ENCODE results near the gene MBLAC1. TPM values are rescaled to one million over a fixed set of nuclear protein-coding genes. Genes with fewer than 3 reads are reported as not detected.

The MBLAC1 gene
- total RNA-seq, 1 donor from 2014 or later, result 2.6 TPM

DNA sequence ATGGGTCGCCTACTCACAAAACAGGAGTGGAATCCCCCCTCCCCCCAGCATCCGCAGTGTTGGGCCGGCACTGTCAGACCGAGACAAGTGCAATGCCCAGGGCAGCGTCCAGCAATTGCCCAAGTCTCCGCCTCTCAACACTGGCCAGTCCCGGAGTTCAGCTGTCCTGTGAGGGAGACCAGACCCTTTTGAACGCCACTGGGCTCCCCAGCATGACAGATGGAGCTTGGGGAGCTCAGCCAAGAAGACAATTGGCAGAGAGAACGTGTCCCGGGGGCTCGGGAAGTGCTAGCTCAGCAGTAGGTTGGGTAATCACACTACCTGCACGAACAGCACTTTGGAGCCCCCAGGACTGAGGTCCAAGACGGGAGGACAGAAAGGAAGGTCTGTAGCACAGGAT lies 33.3 kb upstream of the MBLAC1 start:
- intact Hi-C loops (cut with DNase I), result no loop called here
- DNase-seq (no peak), ATAC-seq (ENCODE audit: poor library complexity) (no peak)

DNA sequence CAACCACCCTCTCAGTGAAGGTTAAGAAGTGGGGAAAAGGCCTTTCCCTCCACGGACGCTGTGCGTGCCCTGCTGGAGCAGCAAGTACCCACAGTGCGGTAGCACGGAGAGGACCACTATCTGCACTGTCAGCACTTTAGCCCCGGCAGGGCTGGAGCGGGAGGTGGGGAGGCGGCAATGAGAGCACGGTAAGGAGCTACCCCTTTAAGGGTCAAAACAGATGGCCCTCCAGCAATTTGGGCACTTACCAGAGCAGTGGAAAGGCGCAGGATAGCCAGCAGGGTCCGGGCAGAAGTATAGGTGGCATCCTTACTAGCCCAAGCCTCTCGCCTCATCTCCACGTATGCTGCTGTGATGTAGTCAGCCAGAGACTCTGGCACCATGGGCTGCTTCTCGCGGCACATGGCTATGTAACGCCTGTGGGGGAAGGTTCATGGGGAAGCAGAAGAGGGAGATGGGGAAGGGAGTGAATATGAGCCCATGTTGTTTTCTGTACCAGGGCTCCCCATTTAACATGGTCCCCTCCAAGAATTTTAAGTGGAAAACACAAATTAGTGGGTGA lies 32.8 kb upstream of the MBLAC1 start:
- ATAC-seq (ENCODE audit: poor library complexity) (peak; percentile 4), DNase-seq (no peak)
- intact Hi-C loops (cut with DNase I), result no loop called here

DNA sequence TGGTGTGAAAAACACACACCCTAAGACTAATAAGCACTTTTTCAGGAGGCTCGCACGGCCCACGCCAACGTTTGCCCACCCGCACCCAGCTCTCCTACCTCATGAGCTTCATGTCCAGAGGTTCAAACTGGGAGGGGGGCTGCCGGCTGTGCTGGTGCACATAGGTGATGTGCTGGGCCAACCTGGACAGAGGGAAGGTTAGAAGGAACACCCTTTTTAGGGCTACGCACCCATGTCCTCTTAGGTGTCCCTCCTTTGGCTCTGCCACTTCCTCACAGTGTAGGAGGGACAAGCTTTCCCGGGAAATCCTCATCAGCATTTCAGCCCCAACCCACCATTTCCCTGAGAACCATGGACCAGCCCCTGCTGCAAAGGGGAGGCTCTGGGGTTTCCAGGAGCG lies 31.5 kb upstream of the MBLAC1 start:
- ATAC-seq (ENCODE audit: poor library complexity), result no peak
- DNase-seq, result no peak
- intact Hi-C loops (cut with DNase I), result no loop called here

DNA sequence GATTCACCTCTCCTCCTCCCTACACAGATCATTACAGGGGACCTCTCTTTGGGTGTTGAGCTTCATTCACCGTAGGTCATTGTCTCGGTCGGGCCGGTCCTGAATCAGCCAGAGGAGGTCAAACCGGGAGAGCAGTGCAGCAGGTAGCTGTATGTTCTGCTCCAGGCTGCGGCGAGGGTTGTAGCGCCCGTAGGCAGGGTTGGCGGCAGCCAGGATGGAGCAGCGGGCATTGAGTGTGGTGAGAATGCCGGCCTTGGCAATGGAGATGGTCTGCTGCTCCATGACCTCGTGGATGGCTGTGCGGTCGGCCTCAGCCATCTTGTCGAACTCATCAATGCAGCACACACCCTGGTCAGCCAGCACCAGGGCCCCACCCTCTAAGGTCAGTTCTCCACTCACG lies 31.1 kb upstream of the MBLAC1 start:
- ATAC-seq (ENCODE audit: poor library complexity), result no peak
- intact Hi-C loops (cut with DNase I), result no loop called here
- DNase-seq, result no peak

DNA sequence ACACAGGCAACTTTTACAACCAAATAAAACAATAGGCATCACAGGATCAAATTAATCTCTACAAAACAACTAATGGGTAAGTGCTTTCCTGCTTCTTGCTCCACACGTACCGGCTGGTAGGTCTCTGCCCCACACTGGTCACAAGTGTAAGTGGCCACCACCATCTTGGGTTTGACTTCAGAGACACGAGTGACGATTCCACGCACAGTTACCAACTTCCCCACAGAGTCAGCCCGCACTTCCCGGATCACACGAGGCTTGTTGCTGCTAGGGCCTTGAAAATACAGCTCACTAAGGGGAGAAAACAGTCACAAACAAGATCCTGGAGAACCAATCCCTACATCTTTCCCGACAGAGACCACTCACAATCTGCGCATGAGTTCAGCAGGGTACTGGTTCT lies 27.9 kb upstream of the MBLAC1 start:
- intact Hi-C loops (cut with DNase I), result no loop called here
- ATAC-seq (ENCODE audit: poor library complexity), result no peak
- DNase-seq, result no peak

DNA sequence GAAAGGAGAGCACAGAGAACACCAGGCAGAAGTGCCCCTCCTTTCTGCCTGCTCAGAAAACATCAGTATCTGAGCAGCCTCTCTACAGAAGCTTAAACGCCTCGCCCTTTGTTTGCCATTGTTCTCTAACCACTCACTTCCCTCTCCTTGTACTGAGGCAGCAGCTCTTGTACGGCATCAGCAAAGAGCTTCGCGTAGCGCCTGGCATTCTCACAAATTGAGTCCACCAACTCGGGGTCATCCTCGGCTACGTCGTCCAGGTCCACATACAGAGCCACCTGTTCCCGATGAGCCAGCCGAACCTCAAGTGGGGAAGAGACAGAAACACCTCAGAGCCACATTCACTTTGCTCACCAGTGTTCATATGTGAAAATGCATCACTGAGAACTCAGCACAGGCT lies 27.3 kb upstream of the MBLAC1 start:
- intact Hi-C loops (cut with DNase I), result no loop called here
- no peak for DNase-seq
- no peak for ATAC-seq (ENCODE audit: poor library complexity)

DNA sequence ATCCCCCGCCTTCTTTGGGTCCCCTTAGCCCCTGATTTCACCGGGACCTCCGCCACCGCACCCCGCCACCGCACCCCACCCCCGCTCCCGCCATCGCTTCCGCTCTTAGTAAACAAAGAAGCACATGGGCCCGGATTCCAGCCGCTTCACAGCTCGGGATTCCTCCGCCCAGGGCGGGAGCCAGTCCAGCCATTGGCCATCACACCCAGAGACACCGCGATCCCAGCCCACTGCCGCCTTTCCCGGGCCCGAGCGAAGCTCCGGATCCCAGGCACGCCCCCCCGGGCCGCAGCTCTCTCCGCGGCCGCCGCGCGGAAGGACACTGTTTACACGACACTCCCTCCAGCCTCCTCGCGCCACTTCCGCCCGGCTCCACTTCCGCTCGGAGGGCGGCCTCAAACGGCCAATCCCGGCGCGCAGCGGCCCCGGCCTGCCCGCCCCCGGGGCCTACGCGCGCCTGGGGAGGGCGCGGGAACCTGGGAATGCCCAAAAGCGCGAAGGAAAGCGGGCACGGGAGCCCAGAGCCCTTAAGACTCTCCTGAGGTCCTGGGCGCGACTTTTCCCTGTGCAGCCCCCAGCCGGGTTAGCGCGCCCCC lies 26.2 kb upstream of the MBLAC1 start:
- intact Hi-C loops (cut with DNase I), result no loop called here
- DNase-seq, result peak; percentile 94
- ATAC-seq (ENCODE audit: poor library complexity), result peak; percentile 95

DNA sequence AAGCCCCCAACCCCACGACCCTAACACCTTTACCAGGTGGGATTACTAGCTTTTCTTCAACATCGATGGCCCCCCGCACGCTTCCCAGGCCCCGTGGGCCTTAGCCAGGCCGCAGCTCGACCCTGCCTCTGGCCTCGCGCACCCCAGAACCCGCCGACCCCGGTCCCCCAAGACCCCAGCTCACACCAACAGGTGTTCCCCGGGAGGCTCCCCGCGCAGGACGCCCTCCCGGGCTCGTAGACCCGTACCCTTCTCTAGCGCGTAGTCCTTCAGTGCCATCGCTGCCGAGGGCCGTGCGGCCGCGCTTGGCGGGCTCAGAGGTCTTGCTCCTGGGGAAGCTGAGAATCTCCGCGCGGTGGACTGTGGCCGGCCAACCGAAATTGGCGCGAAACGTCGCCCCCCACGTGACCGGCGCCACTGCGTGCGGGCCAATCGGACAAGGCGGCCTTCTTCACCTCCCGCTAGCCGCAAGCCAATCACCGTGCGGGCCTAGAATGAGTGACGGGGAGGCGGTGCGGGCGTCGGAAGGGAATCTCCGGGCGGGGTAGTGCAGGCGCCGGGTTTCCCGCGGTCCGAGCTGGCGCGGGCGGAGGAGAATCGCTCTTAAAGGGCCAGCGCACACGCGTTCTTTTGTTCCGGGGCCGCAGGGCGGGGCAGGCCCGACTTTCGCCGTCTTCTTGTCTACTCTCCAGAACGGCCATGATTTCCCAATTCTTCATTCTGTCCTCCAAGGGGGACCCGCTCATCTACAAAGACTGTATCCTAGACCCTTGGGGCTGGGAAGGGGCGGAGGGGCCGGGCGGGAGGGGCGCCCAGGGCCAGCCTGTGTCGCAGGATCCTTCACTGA lies 25.5 kb upstream of the MBLAC1 start, which contains the start of the genes AP4M1 and MCM7:
TSS of gene AP4M1 (plus strand) at position 628 of the 847 bp plus-strand sequence. CDS start at position 700, 72 bp downstream.
TSS of gene MCM7 (minus strand) at position 382 of the 847 bp plus-strand sequence. CDS start at position 279, 103 bp downstream.
- ATAC-seq (ENCODE audit: poor library complexity) (peak; percentile 96), DNase-seq (peak; percentile 99)
- intact Hi-C loops (cut with DNase I), result no loop called here

DNA sequence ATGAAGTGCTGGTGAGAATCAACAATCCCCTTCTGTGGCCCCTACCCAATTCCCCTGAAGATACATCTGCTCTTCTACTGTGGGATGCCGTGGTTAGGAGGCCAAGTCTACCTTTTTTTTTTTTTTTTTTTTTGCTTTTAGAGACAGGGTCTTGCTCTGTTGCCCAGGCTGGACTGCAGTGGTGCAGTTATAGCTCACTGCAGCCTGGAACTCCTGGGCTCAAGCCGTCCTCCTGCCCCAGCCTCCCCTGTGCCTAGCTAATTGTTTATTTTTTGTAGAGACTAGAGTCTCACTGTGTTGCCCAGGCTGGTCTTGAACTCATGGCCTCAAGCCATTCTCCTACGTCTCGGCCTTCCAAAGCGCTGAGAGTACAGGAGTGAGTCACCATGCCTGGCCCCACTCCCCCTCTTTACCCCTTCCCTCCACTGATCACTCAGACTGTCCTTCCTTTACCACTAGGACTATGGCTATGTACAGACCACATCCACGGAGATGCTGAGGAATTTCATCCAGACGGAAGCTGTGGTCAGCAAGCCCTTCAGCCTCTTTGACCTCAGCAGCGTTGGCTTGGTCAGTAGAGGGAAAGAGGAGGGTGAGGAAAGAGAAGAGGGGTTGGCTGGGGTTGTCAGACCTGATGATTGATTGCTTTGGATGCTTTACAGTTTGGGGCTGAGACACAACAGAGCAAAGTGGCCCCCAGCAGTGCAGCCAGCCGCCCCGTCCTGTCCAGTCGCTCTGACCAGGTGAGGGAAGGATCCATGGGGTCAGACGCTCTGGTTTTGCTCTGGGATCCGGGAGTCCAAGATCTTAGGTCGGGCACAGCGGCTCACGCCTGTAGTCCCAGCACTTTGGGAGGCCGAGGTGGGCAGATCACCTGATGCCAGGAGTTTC lies 23.6 kb upstream of the MBLAC1 start:
- DNase-seq (no peak), ATAC-seq (ENCODE audit: poor library complexity) (no peak)
- intact Hi-C loops (cut with DNase I), result no loop called here

DNA sequence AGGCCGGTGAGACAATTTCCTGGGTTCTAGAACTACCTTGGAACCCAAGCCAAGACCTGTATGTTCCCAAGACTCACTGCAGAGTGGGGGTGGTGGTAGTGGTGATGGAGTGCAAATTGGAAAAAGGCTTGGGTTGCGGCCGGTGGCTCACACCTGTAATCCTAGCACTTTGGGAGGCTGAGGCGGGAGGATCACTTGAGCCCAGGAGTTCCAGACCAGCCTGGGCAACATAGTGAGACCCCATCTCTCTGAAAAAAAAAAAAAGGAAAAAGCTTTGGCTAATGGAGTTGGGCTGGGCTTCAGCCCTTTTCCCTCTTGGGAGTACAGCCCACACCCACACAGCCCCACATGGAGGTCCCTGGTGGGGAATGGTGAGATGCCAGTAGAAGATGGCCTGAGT lies 21.2 kb upstream of the MBLAC1 start:
- ATAC-seq (ENCODE audit: poor library complexity), result no peak
- no peak for DNase-seq
- intact Hi-C loops (cut with DNase I), result no loop called here

DNA sequence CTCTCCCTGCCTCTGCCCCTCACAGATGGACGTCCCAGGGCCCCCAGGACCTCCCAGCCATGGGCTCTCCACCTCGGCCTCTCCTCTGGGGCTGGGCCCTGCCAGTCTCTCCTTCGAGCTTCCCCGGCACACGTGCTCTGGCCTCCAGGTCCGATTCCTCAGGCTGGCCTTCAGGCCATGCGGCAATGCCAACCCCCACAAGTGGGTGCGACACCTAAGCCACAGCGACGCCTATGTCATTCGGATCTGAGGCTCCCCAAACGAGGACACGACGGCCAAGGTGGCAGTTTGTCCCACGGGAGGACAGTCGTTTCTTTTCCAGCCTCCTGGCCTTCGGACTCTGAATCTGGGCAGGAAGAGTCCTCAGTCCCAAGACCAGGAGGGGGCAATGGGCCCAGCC lies 20.1 kb upstream of the MBLAC1 start:
- no peak for ATAC-seq (ENCODE audit: poor library complexity)
- intact Hi-C loops (cut with DNase I), result no loop called here
- no peak for DNase-seq

DNA sequence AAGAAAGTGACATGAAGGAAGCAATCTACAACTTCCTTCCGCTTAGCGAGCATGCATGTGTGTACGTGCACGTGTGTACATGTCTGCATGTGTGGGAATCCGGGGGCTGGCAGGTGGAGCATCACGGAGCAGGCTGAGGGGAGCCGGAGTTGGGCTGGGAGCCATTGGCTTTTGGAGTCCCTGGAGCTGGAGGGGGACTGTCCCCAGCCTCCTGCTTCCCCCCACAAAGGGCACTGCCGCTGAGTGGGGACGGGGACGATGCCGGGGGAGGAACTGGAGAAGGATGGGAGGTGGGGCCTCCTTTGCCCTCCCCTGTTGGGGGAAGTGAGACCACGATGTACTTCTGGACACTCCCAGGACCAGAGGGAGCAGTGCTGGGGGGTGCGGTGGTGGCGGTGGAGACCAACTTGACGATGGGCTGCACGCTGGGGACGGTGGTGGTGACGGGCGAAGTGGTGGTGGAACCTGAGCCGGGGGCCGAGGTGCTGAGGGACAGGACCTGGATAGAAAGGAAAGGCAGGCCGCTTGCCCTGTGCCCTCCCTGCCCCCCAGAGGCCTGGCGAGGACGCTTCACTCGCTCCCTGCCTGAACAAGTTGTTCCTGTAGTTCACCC lies 19.5 kb upstream of the MBLAC1 start:
- no peak for DNase-seq
- no peak for ATAC-seq (ENCODE audit: poor library complexity)
- intact Hi-C loops (cut with DNase I), result no loop called here

DNA sequence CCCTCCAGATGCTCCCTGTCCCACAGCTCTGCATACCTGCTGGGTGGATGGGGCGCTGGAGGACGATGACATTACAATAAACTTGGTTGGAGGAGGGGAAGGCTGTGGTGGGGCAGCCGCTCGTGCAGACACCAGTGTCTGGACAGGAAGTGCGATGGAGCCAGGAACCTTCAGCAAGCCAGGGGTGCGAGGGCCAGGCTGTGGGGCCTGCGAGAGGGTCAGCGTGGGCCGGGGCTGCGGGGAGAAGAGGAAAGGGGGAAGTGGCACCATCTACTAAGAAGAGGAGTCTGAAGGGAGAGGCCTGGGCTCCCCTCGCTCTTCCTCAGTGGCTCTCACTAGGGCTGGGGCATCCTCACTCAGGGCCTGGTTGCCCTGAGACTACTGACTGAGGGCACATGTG lies 18.9 kb upstream of the MBLAC1 start:
- intact Hi-C loops (cut with DNase I), result no loop called here
- no peak for DNase-seq
- no peak for ATAC-seq (ENCODE audit: poor library complexity)

DNA sequence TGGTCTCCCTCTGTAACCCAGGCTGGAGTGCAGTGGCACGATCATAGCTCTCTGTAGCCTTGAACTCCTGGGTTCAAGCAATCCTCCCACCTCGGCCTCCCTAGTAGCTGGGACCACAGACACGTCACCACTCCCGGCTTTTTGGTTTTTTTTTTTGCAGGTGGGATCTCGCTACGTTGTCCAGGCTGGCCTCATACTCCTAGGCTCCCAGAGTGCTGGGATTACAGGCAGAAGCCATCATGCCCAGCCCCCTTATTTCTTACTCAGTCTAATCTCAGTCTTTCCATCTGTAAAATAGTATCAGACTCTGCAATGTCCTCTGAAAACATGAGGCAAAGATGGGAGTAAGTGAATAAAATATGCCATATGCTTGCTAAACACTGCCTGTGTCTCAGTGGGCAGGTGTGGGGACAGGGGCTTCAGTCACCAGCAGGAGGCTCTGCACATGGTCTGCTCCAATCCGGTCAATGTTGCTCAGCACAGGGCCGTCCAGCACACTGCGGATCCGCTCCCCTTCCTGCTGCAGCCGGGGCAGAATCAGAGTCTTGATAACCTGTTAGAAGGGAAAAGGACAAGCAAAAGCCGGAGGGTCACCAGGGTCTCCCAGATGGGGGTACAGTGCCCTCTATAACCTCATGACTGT lies 17.1 kb upstream of the MBLAC1 start:
- intact Hi-C loops (cut with DNase I), result no loop called here
- ATAC-seq (ENCODE audit: poor library complexity) (no peak), DNase-seq (no peak)

DNA sequence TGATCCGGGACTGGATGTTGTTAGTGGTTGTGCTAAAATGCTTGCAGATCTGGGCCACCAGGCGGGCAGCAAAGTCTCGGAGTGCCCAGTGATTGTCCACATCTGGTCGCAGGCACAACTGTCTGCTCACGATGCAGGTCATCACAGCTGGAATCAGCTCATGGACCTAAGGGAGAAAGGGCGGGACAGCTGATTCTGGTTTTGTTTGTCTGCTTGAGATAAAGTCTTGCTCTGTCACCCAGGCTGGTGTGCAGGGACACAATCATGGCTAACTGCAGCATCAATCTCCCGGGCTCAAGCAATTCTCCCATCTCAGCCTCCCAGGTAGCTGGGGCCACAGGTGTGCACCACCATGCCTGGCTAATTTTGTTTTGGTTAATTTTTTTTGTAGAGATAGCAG lies 15.6 kb upstream of the MBLAC1 start:
- no peak for DNase-seq
- intact Hi-C loops (cut with DNase I), result no loop called here
- ATAC-seq (ENCODE audit: poor library complexity), result no peak

DNA sequence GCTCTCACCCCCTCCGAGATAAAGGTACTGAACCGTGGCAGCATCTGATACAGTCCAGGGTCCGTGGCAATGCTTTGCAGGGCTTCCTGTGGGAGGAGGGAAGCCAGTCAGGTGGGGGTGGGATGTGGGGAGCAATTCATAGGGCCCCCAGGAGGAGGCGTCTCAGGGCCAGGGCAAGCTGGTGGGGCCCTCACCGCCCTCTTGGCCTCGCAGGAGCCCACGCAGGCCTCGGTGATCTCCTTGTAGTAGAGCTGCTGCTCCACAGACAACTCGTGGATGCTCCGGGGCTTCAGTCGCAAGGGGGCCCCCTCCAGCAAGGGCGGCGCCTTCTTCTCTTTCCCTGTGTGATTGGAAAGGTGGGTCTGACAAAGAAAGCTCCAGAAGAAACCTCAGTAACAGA lies 14.9 kb upstream of the MBLAC1 start:
- ATAC-seq (ENCODE audit: poor library complexity), result no peak
- intact Hi-C loops (cut with DNase I), result no loop called here
- DNase-seq, result no peak

DNA sequence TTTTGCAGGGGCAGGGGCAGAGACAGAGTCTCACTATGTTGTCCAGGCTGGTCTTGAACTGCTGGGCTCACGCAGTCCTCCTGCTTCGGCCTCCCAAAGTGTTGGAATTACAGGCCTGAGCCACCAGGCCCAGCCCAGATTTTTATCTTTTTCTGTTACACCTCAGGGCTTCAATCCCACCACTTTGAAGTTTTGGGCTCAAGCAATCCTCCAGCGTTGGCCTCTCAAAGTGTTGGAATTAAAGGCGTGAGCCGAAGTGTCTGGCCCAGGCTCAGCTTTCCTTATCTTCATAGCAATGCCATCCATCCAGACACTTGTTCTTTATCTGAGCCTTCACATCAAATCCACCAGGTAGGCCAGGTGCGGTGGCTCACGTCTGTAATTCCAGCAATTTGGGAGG lies 11.7 kb upstream of the MBLAC1 start:
- ATAC-seq (ENCODE audit: poor library complexity), result no peak
- DNase-seq, result no peak
- intact Hi-C loops (cut with DNase I), result no loop called here

DNA sequence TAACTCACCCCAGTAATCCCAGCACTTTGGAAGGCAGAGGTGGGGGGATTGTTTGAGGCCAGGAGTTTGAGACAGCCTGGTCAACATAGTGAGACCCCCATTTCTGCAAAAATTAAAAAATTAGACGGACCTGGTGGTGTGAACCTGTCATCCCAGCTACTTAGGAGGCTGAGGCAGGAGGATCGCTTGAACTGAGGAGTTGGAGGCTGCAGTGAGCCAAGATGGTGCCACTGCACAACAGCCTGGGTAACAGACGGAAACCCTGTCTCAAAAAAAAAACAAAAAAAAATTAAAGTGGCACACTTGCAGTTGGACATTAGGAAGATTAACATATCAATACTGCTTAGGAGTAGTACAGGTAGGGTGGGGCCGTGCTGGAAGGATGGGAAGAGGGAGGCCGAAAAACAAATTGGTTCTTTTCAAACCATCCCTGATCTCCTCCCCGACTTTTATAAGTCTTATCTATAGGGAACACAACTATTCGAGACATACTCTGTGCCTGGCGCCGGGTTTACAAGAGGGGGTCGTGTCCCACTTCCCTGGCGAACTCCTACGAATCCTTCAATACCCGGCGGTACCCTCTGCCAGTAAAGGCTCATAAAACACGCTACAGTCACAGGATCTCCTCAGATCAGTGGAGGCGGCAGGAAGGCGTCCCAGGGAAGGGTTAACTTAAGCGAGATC lies 8.2 kb upstream of the MBLAC1 start:
- intact Hi-C loops (cut with DNase I), result no loop called here
- ATAC-seq (ENCODE audit: poor library complexity) (no peak), DNase-seq (no peak)
